GM19328 (cell line): ENCODE measurements around the gene CDCA4.

ENCODE experiments used
- ATAC-seq: cut with Tn5 transposase; IDR thresholded peaks from one replicate; pipeline ENCODE4 v1.9.1; 2021; ENCODE audit warnings: mild to moderate bottlenecking, moderate library complexity; ENCODE audit not compliant: unreplicated experiment

Gene CDCA4

GRCh38 chr14:104966981-104967385 is 53.9 kb downstream of the CDCA4 start:
- no peak for ATAC-seq

GRCh38 chr14:104966261-104966865 is 54.5 kb downstream of the CDCA4 start:
- ATAC-seq, result no peak

GRCh38 chr14:104965561-104966231 is 55.2 kb downstream of the CDCA4 start:
- ATAC-seq, result no peak

- ATAC-seq, result no peak
These were observed 56.3 kb downstream of the CDCA4 start for GRCh38 chr14:104964546-104964945.
